ENCODE results near the gene CSNK1G1. TPM values are rescaled to one million over a fixed set of nuclear protein-coding genes. Genes with fewer than 3 reads are reported as not detected.

The CSNK1G1 gene
- total and polyA plus RNA-seq, 2 donors (not counting 1 experiment from before 2014, with no cell fraction given) = 18.2 to 27.1 TPM

- Histone ChIP-seq H3K4me2 (ENCODE audit: extremely low read depth, insufficient read depth, low read length) (peak overlapping the region; percentile 1), H3K9ac (ENCODE audit: insufficient read depth, low read length) (no peak overlapping the region)
- TF ChIP-seq CTCF (conservative IDR thresholded peaks at IDR 0.05 in 1 of 2, IDR thresholded peaks at IDR 0.05 in 1 of 2; ENCODE audit: low read depth in 1 of 2, low read length in 2 of 2) = no peak
- TF ChIP-seq EZH2 (IDR thresholded peaks at IDR 0.05; ENCODE audit: low read length, missing control alignments) = no peak
Measured at GRCh38 chr15:64343841-64344240, 12.1 kb downstream of the CSNK1G1 start.

GRCh38 chr15:64343222-64343621 is 12.8 kb downstream of the CSNK1G1 start:
- H3K27me3 ChIP-seq (ENCODE audit: control insufficient read depth, insufficient read depth, low read length) = no peaks in the 10 kb centered on the region
- no peak overlapping the region for H3K4me3 ChIP-seq (replicated peaks in 1 of 4; ENCODE audit: control extremely low read depth in 1 of 4, insufficient read depth in 1 of 4, low read depth in 3 of 4, low read length in 4 of 4)
- DNase-seq (ENCODE audit: low read depth in 2 of 2) = peak in 1 of 2 donors; percentile 20
- H3K4me1 ChIP-seq (ENCODE audit: control insufficient read depth, extremely low read depth, insufficient read depth, low read length) = peaks cover 13% of the 10 kb centered on the region
- H3K9ac ChIP-seq (ENCODE audit: insufficient read depth, low read length) = no peak overlapping the region
- H4K20me1 ChIP-seq (ENCODE audit: control insufficient read depth, extremely low read depth, insufficient read depth, low read length) = no peaks in the 10 kb centered on the region
- peaks cover 42% of the 10 kb centered on the region for H3K79me2 ChIP-seq (ENCODE audit: control insufficient read depth, insufficient read depth, low read length)
- H2AFZ ChIP-seq (ENCODE audit: low read length) = no peak overlapping the region
- peak overlapping the region; percentile 1 for H3K4me2 ChIP-seq (ENCODE audit: extremely low read depth, insufficient read depth, low read length)
- no peak for TF ChIP-seq CTCF (conservative IDR thresholded peaks at IDR 0.05 in 1 of 2, IDR thresholded peaks at IDR 0.05 in 1 of 2; ENCODE audit: low read depth in 1 of 2, low read length in 2 of 2)
- TF ChIP-seq EZH2 (IDR thresholded peaks at IDR 0.05; ENCODE audit: low read length, missing control alignments) = no peak
- no peaks in the 10 kb centered on the region for H3K36me3 ChIP-seq (ENCODE audit: control insufficient read depth, insufficient read depth, low read length)
- H3K9me3 ChIP-seq (ENCODE audit: control insufficient read depth, insufficient read depth, low read depth, low read length) = no peaks in the 10 kb centered on the region
- peak overlapping the region; percentile 44 for H3K27ac ChIP-seq (ENCODE audit: insufficient read depth, low read length)

More at GRCh38 chr15:64343841-64344240, 12.1 kb downstream of the CSNK1G1 start:
- Histone ChIP-seq H2AFZ (ENCODE audit: low read length) (no peak overlapping the region), H3K36me3 (ENCODE audit: control insufficient read depth, insufficient read depth, low read length) (no peaks in the 10 kb centered on the region), H3K79me2 (ENCODE audit: control insufficient read depth, insufficient read depth, low read length) (peaks cover 41% of the 10 kb centered on the region), H3K27me3 (ENCODE audit: control insufficient read depth, insufficient read depth, low read length) (no peaks in the 10 kb centered on the region), H3K27ac (ENCODE audit: insufficient read depth, low read length) (no peak overlapping the region), H3K9me3 (ENCODE audit: control insufficient read depth, insufficient read depth, low read depth, low read length) (no peaks in the 10 kb centered on the region), H3K4me3 (replicated peaks in 1 of 4; ENCODE audit: control extremely low read depth in 1 of 4, insufficient read depth in 1 of 4, low read depth in 3 of 4, low read length in 4 of 4) (no peak overlapping the region), H3K4me1 (ENCODE audit: control insufficient read depth, extremely low read depth, insufficient read depth, low read length) (peaks cover 13% of the 10 kb centered on the region), H4K20me1 (ENCODE audit: control insufficient read depth, extremely low read depth, insufficient read depth, low read length) (no peaks in the 10 kb centered on the region)
- DNase-seq (ENCODE audit: low read depth in 2 of 2) = peak; percentile 35 to 41

- no peak overlapping the region for H3K27ac ChIP-seq (ENCODE audit: insufficient read depth, low read length)
- peaks cover 37% of the 10 kb centered on the region for H3K79me2 ChIP-seq (ENCODE audit: control insufficient read depth, insufficient read depth, low read length)
- H2AFZ ChIP-seq (ENCODE audit: low read length) = no peak overlapping the region
- no peaks in the 10 kb centered on the region for H3K9me3 ChIP-seq (ENCODE audit: control insufficient read depth, insufficient read depth, low read depth, low read length)
- no peaks in the 10 kb centered on the region for H3K27me3 ChIP-seq (ENCODE audit: control insufficient read depth, insufficient read depth, low read length)
- no peaks in the 10 kb centered on the region for H3K36me3 ChIP-seq (ENCODE audit: control insufficient read depth, insufficient read depth, low read length)
- H3K4me1 ChIP-seq (ENCODE audit: control insufficient read depth, extremely low read depth, insufficient read depth, low read length) = peaks cover 13% of the 10 kb centered on the region
- no peak overlapping the region for H3K9ac ChIP-seq (ENCODE audit: insufficient read depth, low read length)
- no peak for DNase-seq (ENCODE audit: low read depth in 2 of 2)
- H3K4me2 ChIP-seq (ENCODE audit: extremely low read depth, insufficient read depth, low read length) = no peak overlapping the region
- H4K20me1 ChIP-seq (ENCODE audit: control insufficient read depth, extremely low read depth, insufficient read depth, low read length) = no peaks in the 10 kb centered on the region
- H3K4me3 ChIP-seq (replicated peaks in 1 of 4; ENCODE audit: control extremely low read depth in 1 of 4, insufficient read depth in 1 of 4, low read depth in 3 of 4, low read length in 4 of 4) = no peak overlapping the region
- no peak for TF ChIP-seq EZH2 (IDR thresholded peaks at IDR 0.05; ENCODE audit: low read length, missing control alignments)
- TF ChIP-seq CTCF (conservative IDR thresholded peaks at IDR 0.05 in 1 of 2, IDR thresholded peaks at IDR 0.05 in 1 of 2; ENCODE audit: low read depth in 1 of 2, low read length in 2 of 2) = no peak
Measured at GRCh38 chr15:64341961-64342360, 14.0 kb downstream of the CSNK1G1 start.
